Loucy (cell line): ENCODE results near the gene CRTAC1.

Source experiments
- EZH2phosphoT487 ChIP-seq: fragments of 200-600 bp; IDR thresholded peaks from 2 replicates; pipeline ENCODE4 v1.6.1; 2018; ENCODE audit warnings: antibody characterized with exemption, mild to moderate bottlenecking, moderate library complexity, borderline replicate concordance
- TF ChIP-seq, protein P1 (sequence below): fragments of 200-600 bp; sonication (generic); conservative IDR thresholded peaks from 2 replicates; pipeline ENCODE4 v1.5.1; 2014; ENCODE audit warnings: mild to moderate bottlenecking, antibody characterized with exemption, low read length

- TF ChIP-seq EZH2phosphoT487: no peak
- TF ChIP-seq, protein P1, sequence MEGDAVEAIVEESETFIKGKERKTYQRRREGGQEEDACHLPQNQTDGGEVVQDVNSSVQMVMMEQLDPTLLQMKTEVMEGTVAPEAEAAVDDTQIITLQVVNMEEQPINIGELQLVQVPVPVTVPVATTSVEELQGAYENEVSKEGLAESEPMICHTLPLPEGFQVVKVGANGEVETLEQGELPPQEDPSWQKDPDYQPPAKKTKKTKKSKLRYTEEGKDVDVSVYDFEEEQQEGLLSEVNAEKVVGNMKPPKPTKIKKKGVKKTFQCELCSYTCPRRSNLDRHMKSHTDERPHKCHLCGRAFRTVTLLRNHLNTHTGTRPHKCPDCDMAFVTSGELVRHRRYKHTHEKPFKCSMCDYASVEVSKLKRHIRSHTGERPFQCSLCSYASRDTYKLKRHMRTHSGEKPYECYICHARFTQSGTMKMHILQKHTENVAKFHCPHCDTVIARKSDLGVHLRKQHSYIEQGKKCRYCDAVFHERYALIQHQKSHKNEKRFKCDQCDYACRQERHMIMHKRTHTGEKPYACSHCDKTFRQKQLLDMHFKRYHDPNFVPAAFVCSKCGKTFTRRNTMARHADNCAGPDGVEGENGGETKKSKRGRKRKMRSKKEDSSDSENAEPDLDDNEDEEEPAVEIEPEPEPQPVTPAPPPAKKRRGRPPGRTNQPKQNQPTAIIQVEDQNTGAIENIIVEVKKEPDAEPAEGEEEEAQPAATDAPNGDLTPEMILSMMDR: no peak
Observed at GRCh38 chr10:97826892-97827291, 203.5 kb downstream of the CRTAC1 start.
